Endothelial cell of umbilical vein (primary cell): Measurements from ENCODE around the gene EXOC6. TPM values are rescaled to one million over a fixed set of nuclear protein-coding genes. Genes with fewer than 3 reads are reported as not detected.

ENCODE experiments used
- BruUV-seq: library from RNA; stranded (reverse); fragments of 400-500 nt; replicated peaks from 2 replicates; lab custom pipeline; 2021; lab: Mats Ljungman, UMichigan
- CTCF ChIA-PET: fragments of 300-600, 350-600 bp; sonication (Branson Sonifier 250); formaldehyde crosslinking; loops from one replicate; lab custom pipeline; 2021; ENCODE audit warnings: antibody characterized with exemption, inconsistent platforms; lab: Charles Lee
- POLR2A ChIA-PET: fragments of 300-600, 350-600 bp; sonication (Branson Sonifier 250); formaldehyde crosslinking; loops from one replicate; lab custom pipeline; 2021; ENCODE audit warnings: antibody characterized with exemption, inconsistent platforms; lab: Charles Lee
- DNase-seq: peaks from one replicate; pipeline ENCODE4 v3.0.0-alpha.2; 2011; ENCODE audit warnings: low read depth, low spot score
- FAIRE-seq: peaks from 2 replicates; lab custom pipeline; 2011; peaks lifted over from hg19 to GRCh38; lab: Jason Lieb, UNC
- H2AFZ ChIP-seq: 2 replicates; pipeline ENCODE4 v1.6.0; 2012; ENCODE audit warnings: low read depth, low read length, control low read depth, inconsistent platforms
- H3K27ac ChIP-seq: 2 replicates; pipeline ENCODE4 v1.5.1; 2011; ENCODE audit warnings: low read depth, mild to moderate bottlenecking, control low read depth, low read length, moderate library complexity; ENCODE audit not compliant: insufficient read depth
- H3K27me3 ChIP-seq, 2 experiments: 2 replicates each; pipeline versions ENCODE4 v1.6.0 to v1.6.1; 2011; ENCODE audit warnings: low read length in 2 of 2, mixed read lengths in 1 of 2; ENCODE audit not compliant: control insufficient read depth in 2 of 2, insufficient read depth in 2 of 2
- H3K36me3 ChIP-seq, 2 experiments: 2 replicates in 1 of 2; 3 replicates in 1 of 2; pipeline ENCODE4 v1.5.1; 2011; ENCODE audit warnings: low read length in 2 of 2, mild to moderate bottlenecking in 1 of 2, moderate library complexity in 1 of 2; ENCODE audit not compliant: control insufficient read depth in 2 of 2, insufficient read depth in 2 of 2; ENCODE audit errors: extremely low read depth in 1 of 2
- H3K4me1 ChIP-seq: 3 replicates; pipeline ENCODE4 v1.5.1; 2011; ENCODE audit warnings: mild to moderate bottlenecking, low read length; ENCODE audit not compliant: control insufficient read depth, insufficient read depth; ENCODE audit errors: extremely low read depth
- H3K4me2 ChIP-seq: 2 replicates; pipeline ENCODE4 v1.6.1; 2011; ENCODE audit warnings: low read length, control low read depth, mixed read lengths; ENCODE audit not compliant: insufficient read depth
- H3K4me3 ChIP-seq, 3 experiments: fragments of 200-600 bp in 1 of 3; sonication (generic), shearing (Covaris generic) in 1 of 3; replicated peaks in 1 of 3; 2 replicates each; pipeline ENCODE4 v1.5.1; 2011 to 2016; ENCODE audit warnings: control low read depth in 3 of 3, low read length in 3 of 3, mild to moderate bottlenecking in 2 of 3, inconsistent platforms in 1 of 3, low read depth in 1 of 3, moderate library complexity in 1 of 3; ENCODE audit not compliant: insufficient read depth in 1 of 3
- H3K79me2 ChIP-seq: 2 replicates; pipeline ENCODE4 v1.6.0; 2012; ENCODE audit warnings: low read length, inconsistent platforms; ENCODE audit not compliant: control insufficient read depth, insufficient read depth
- H3K9ac ChIP-seq: replicated peaks from 2 replicates; pipeline ENCODE3; 2011; ENCODE audit warnings: low read length, control low read depth; ENCODE audit not compliant: insufficient read depth; ENCODE audit errors: extremely low read depth
- H3K9me1 ChIP-seq: replicated peaks from 3 replicates; pipeline ENCODE4 v1.6.0; 2011; ENCODE audit warnings: mild to moderate bottlenecking, low read length; ENCODE audit not compliant: control insufficient read depth, insufficient read depth; ENCODE audit errors: extremely low read depth
- H3K9me3 ChIP-seq: replicated peaks from 2 replicates; pipeline ENCODE4 v1.5.1; 2012; ENCODE audit warnings: low read length, inconsistent platforms; ENCODE audit not compliant: control insufficient read depth, insufficient read depth
- H4K20me1 ChIP-seq: replicated peaks from 2 replicates; pipeline ENCODE3; 2011; ENCODE audit warnings: mild to moderate bottlenecking, low read length; ENCODE audit not compliant: control insufficient read depth, insufficient read depth; ENCODE audit errors: extremely low read depth
- CTCF ChIP-seq, 2 donors: IDR thresholded peaks; 1 replicate in 1 of 2; 2 replicates in 1 of 2; pipeline ENCODE4 v1.5.1; 2011; ENCODE audit warnings: low read length in 2 of 2, mild to moderate bottlenecking in 2 of 2, moderate library complexity in 2 of 2, control low read depth in 1 of 2, inconsistent platforms in 1 of 2, low read depth in 1 of 2; ENCODE audit not compliant: insufficient read depth in 1 of 2; ENCODE audit errors: extremely low read depth in 1 of 2
- EZH2 ChIP-seq: IDR thresholded peaks from 2 replicates; pipeline ENCODE4 v1.6.1; 2012; ENCODE audit warnings: borderline replicate concordance, low read depth, mild to moderate bottlenecking, moderate library complexity, low read length, inconsistent platforms; ENCODE audit not compliant: severe bottlenecking
- FOS ChIP-seq: IDR thresholded peaks from 2 replicates; pipeline ENCODE4 v1.6.1; 2011; ENCODE audit warnings: mild to moderate bottlenecking, low read length, moderate library complexity, borderline replicate concordance; ENCODE audit not compliant: insufficient read depth
- GATA2 ChIP-seq: IDR thresholded peaks from 2 replicates; pipeline ENCODE4 v1.7.0; 2011; ENCODE audit warnings: low read depth, mild to moderate bottlenecking, moderate library complexity, mixed read lengths, low read length; ENCODE audit not compliant: insufficient read length, insufficient read depth
- JUN ChIP-seq: IDR thresholded peaks from 2 replicates; pipeline ENCODE4 v1.6.1; 2011; ENCODE audit warnings: borderline replicate concordance, low read depth; ENCODE audit not compliant: insufficient read length, insufficient read depth
- MAX ChIP-seq: IDR thresholded peaks from 2 replicates; pipeline ENCODE4 v1.6.1; 2011; ENCODE audit not compliant: insufficient read depth, insufficient read length
- MYC ChIP-seq: IDR thresholded peaks from one replicate; pipeline ENCODE4 v1.6.1; 2011; ENCODE audit warnings: mild to moderate bottlenecking, low read depth, low read length
- POLR2A ChIP-seq: IDR thresholded peaks from 2 replicates; pipeline ENCODE4 v1.6.1; 2012; ENCODE audit warnings: low read depth, mild to moderate bottlenecking, control low read depth, low read length
- POLR2AphosphoS5 ChIP-seq: IDR thresholded peaks from 2 replicates; pipeline ENCODE4 v1.6.1; 2012; ENCODE audit warnings: low read depth, mild to moderate bottlenecking, control low read depth, low read length, moderate library complexity; ENCODE audit not compliant: insufficient read depth
- dilution Hi-C: fragments of 300-500 bp; cut with MboI; formaldehyde crosslinking; loops from one replicate; pipeline ENCODE4 v1.15.0; 2019; ENCODE audit warnings: low sequenced_read_pairs; ENCODE audit not compliant: extremely low pct_ligation_motif_present
- intact Hi-C: fragments of 100-400 bp; cut with micrococcal nuclease; formaldehyde crosslinking; loops from one replicate; pipeline ENCODE4 v1.10.0; 2022
- polyA plus RNA-seq, 4 experiments: library from polyadenylated mRNA; depleted of rRNA in 3 of 4; stranded (reverse) in 3 of 4; unstranded in 1 of 4; fragments of >200 nt; gene quantifications; 2 replicates each; pipeline versions ENCODE4 v1.2.1 to v1.2.3, GENCODE V29; 2011 to 2012; ENCODE audit warnings: missing spikeins in 1 of 4
- total RNA-seq: library from RNA; stranded (reverse); gene quantifications from 2 replicates; pipeline ENCODE4 v1.2.3, GENCODE V29; 2021

The EXOC6 gene
- total and polyA plus RNA-seq, 2 donors (not counting 3 experiments of a cell fraction or from before 2014, with no cell fraction given): 72.6 to 108 TPM

GRCh38 chr10:93075369-93076221 lies 227.3 kb downstream of the EXOC6 start:
- Histone ChIP-seq H3K79me2 (no peaks in the 10 kb centered on the region), H3K4me1 (peaks cover 23% of the 10 kb centered on the region), H3K4me3 (no peak overlapping the region), H4K20me1 (no peaks in the 10 kb centered on the region), H3K9me3 (no peaks in the 10 kb centered on the region), H3K27ac (no peak overlapping the region), H2AFZ (no peak overlapping the region), H3K9me1 (no peaks in the 10 kb centered on the region), H3K27me3 (peaks cover 38 to 57% of the 10 kb centered on the region in 2 experiments), H3K4me2 (no peak overlapping the region), H3K36me3 (no peaks in the 10 kb centered on the region), H3K9ac (no peak overlapping the region)
- no peak for TF ChIP-seq POLR2A
- peak; percentile 63 for TF ChIP-seq EZH2
- TF ChIP-seq GATA2: no peak
- FAIRE-seq (no peak), DNase-seq (no peak)
- CTCF ChIA-PET: interaction anchor here (0.7 to 6.9 kb wide), 2 partner anchors 434 to 436 kb away, joined by 3 to 67 read pairs; no protein-coding TSS in a partner anchor
- dilution Hi-C loops (no loop called here), intact Hi-C loops (no loop called here)
- POLR2A ChIA-PET: no interaction called here
- BruUV-seq: no TSS peak

GRCh38 chr10:93076871-93077270 lies 228.6 kb downstream of the EXOC6 start:
- FAIRE-seq: no peak
- TF ChIP-seq MAX (no peak), CTCF (IDR thresholded peaks at IDR 0.05; ENCODE audit: extremely low read depth in 1 of 2, insufficient read depth in 1 of 2, low read depth in 1 of 2, low read length in 2 of 2) (no peak), POLR2A (no peak), MYC (no peak), EZH2 (no peak), GATA2 (no peak), JUN (no peak), FOS (no peak), POLR2AphosphoS5 (no peak)
- Histone ChIP-seq H3K4me2 (no peak overlapping the region), H3K9me3 (no peaks in the 10 kb centered on the region), H3K9me1 (no peaks in the 10 kb centered on the region), H3K27ac (no peak overlapping the region), H3K27me3 (peaks cover 34 to 48% of the 10 kb centered on the region in 2 experiments), H4K20me1 (no peaks in the 10 kb centered on the region), H3K9ac (no peak overlapping the region), H3K79me2 (no peaks in the 10 kb centered on the region), H2AFZ (no peak overlapping the region), H3K4me3 (no peak overlapping the region), H3K4me1 (peaks cover 23% of the 10 kb centered on the region), H3K36me3 (no peaks in the 10 kb centered on the region)
- intact Hi-C loops: no loop called here
- ChIA-PET POLR2A (no interaction called here), CTCF (interaction anchor here (0.9 to 6.9 kb wide), 3 partner anchors 111 to 435 kb away, joined by 4 to 67 read pairs (median 4); no protein-coding TSS in a partner anchor)
- DNase-seq: no peak
- dilution Hi-C loops: no loop called here
- BruUV-seq: no TSS peak
